ENCODE data around the gene CIPC. TPM values are rescaled to one million over a fixed set of nuclear protein-coding genes. Genes with fewer than 3 reads are reported as not detected.

Gene CIPC
- total RNA-seq, 4 donors from 2014 or later: 48.6 to 63.3 (median 54.6) TPM

DNA sequence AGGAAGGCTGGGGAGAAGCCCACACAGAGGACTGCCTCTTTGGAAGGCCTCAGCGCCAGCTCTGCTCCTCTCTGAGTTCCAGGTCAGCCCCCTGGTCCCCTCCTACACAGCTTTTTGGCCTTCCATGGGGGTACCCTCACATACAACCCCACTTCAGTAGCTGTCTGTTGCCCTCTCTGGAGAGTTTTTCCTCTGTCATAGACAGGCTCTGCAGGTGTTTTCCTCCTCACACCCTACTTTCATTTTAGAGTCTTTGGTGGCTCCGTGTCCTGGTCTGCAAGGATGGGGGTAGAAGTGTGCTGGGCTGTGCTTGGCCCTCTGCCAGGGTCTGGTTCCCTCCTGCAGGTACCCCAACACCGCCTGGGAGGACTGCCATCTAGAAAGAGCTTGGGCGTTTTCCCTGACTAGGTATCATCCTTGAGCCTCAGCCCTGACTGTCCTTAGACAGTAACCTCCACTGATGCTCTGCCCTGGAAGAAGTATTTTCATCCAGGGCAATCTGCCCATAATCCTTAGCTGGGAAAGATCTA lies 28.5 kb downstream of the CIPC start:
- TF ChIP-seq, protein P1, sequence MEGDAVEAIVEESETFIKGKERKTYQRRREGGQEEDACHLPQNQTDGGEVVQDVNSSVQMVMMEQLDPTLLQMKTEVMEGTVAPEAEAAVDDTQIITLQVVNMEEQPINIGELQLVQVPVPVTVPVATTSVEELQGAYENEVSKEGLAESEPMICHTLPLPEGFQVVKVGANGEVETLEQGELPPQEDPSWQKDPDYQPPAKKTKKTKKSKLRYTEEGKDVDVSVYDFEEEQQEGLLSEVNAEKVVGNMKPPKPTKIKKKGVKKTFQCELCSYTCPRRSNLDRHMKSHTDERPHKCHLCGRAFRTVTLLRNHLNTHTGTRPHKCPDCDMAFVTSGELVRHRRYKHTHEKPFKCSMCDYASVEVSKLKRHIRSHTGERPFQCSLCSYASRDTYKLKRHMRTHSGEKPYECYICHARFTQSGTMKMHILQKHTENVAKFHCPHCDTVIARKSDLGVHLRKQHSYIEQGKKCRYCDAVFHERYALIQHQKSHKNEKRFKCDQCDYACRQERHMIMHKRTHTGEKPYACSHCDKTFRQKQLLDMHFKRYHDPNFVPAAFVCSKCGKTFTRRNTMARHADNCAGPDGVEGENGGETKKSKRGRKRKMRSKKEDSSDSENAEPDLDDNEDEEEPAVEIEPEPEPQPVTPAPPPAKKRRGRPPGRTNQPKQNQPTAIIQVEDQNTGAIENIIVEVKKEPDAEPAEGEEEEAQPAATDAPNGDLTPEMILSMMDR (IDR thresholded peaks at IDR 0.05; ENCODE audit: low read depth): no peak

DNA sequence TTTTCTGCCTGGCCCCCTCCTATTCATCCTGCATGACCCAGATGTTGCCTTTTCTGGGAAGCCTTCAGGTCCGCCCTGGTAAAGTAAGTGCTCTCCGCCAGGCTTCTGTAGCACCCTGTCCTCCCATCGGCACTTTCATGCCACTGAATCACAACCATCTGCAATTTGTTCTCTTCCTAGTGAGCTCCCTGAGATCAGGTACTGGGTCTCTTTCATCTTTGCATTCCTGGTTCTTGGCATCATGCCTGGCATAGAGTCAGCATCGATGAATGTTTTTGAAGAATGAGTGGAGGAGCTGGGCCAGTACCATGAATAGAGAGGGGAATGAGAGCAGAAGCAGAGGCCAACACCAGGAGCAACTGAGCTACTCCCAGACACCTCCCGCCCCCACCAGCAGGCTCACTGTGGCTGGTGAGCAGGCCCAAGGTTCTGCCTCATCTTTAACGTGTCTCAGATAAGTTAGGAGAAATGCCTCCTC lies 30.4 kb downstream of the CIPC start:
- TF ChIP-seq, protein P1 (IDR thresholded peaks at IDR 0.05; ENCODE audit: low read depth): no peak

DNA sequence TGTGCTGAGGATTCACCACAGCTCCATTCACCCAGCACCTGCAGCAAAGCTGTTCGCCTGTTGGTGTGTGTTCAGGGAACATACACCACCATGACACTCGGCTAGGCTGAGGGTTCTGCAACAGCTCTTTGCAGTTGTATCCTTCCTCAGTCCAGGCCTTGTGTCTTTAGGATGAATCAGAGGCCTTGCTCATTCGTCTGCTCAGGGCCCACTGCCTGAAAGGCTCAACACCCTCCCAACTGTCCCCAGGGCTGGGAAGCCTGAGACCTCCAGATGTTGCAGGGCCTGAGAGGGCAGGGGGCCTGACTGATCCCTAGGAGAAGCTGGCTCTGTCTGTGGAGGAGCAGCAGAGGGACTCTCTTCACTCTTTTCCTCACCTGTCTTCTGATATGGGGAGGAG lies 32.3 kb downstream of the CIPC start:
- TF ChIP-seq, protein P1 (IDR thresholded peaks at IDR 0.05; ENCODE audit: low read depth): no peak

DNA sequence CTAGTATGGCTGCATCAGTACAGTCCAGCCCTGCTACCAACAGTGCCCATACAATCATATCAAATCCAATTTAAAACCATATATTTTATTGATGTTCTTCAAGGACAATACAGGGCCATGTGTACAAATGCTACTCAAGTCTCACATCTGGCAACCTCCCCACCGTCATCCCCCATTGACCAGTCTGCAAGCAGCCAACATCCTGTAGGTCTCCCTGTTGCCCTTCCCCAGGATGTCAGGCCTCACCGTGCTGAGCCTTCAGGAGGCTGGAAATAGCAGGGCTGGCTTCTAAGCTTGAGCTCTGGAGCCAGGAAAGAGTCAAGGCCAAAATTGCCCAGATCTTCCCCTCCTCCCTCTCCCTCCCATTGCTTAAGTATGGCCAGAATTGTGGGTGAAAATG lies 33.1 kb downstream of the CIPC start:
- TF ChIP-seq, protein P1 (IDR thresholded peaks at IDR 0.05; ENCODE audit: low read depth): no peak

DNA sequence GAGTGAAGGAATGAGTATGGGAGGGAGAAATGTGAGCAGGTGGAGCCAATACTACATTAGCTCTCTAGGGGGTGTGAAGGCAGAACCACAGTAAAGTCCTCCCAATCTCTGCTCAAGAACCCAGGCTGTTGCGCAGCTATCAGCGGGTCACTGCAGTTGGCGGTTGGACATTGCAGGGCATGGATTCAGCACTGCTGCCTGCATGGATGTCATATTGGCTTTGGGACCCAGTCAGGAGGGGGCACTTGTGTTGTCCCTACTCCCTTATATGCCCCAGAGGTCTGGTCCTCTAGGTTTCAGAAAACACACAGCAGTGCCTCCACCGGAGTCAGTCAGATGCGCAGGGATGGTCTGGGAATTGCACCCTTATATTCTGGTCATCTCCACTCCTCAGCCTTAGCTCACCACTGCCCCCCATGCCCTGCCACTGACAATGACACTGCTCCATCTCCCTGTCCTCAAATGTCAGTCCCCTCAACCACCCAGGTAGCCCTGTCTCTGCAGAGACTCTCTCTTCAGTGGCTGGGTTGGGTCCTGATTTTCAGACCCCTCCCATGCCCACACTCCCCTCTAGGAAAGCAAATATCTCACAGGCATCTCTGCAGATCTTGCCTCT lies 33.9 kb downstream of the CIPC start:
- TF ChIP-seq, protein P1 (IDR thresholded peaks at IDR 0.05; ENCODE audit: low read depth): no peak

DNA sequence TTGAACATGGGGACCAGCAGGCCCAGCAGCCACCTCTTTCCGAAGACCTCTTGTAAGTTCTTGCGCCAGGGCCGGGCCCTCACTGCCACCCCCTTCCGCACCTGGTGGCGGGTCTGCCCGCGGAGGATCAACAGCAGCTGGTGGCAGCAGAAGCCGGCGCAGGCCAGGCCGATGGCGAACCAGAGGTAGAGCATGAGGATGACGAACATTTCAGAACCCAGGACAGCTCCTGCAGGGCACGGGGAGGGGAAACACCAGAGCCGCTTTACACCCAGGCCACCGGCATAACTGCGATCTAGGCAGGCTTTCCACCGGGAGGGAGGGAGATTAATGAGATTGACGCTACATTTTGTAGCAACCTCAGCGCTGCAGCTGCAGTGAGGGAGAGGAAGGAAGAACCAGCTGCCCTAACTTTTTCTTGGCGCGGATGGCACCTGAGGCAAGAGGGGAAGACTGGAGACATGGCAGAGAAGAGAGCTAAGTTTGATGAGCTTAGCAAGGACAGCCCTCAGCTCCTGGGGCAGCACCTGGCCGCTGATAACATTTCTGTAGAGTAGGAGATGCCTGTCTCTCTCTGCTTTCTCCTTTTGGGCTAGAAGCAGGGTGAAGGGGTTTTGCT lies 35.8 kb downstream of the CIPC start:
- TF ChIP-seq, protein P1 (IDR thresholded peaks at IDR 0.05; ENCODE audit: low read depth): no peak

DNA sequence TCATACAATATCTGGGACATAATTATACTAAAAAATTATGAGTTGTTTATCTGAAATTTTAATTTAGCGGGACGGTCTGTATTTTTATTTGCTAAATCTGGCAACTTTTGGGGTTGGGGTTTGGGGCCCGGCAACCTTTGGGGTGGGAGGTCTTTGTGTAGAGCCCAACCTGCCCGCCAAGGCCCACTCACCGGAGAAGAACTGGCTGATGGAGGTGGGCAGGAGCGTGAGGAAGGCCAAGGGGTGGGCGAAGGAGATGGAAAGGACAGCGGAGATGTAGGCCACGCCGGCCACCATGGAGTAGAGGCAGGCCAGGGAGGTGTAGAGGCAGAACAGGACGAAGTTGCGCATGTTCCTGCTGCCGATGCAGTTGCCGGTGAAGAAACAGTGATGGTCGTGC lies 41.0 kb downstream of the CIPC start:
- TF ChIP-seq, protein P1 (IDR thresholded peaks at IDR 0.05; ENCODE audit: low read depth): no peak
